Smooth muscle cell (in vitro differentiated cells): ENCODE results near the gene TAF4B. TPM values are rescaled to one million over a fixed set of nuclear protein-coding genes. Genes with fewer than 3 reads are reported as not detected.

Experiments
- DNase-seq: peaks from one replicate; lab custom pipeline; 2025; ENCODE audit not compliant: unreplicated experiment; lab: John Stamatoyannopoulos, UW
- H2AFZ ChIP-seq: fragments of 200-600 bp; sonication (generic); 2 replicates; pipeline ENCODE4 v1.6.0; 2016; ENCODE audit warnings: antibody characterized with exemption, low read depth, mild to moderate bottlenecking
- H3F3A ChIP-seq: fragments of 200-600 bp; sonication (generic); 2 replicates; pipeline ENCODE4 v1.6.0; 2017; ENCODE audit warnings: antibody characterized with exemption, low read depth
- H3K27ac ChIP-seq: fragments of 200-600 bp; sonication (generic); 2 replicates; pipeline ENCODE4 v1.5.1; 2016; ENCODE audit warnings: low read depth, mild to moderate bottlenecking
- H3K27me3 ChIP-seq: fragments of 200-600 bp; sonication (generic); 2 replicates; pipeline ENCODE4 v1.6.1; 2016; ENCODE audit warnings: low read depth, mild to moderate bottlenecking
- H3K36me3 ChIP-seq: fragments of 200-600 bp; sonication (generic); 2 replicates; pipeline ENCODE4 v1.5.1; 2016; ENCODE audit warnings: low read depth
- H3K4me1 ChIP-seq: fragments of 200-600 bp; sonication (generic); 2 replicates; pipeline ENCODE4 v1.5.1; 2016; ENCODE audit warnings: low read depth
- H3K4me2 ChIP-seq: fragments of 200-600 bp; sonication (generic); 2 replicates; pipeline ENCODE4 v1.6.0; 2016; ENCODE audit warnings: mild to moderate bottlenecking
- H3K4me3 ChIP-seq: fragments of 200-600 bp; sonication (generic); 2 replicates; pipeline ENCODE4 v1.5.1; 2016; ENCODE audit warnings: mild to moderate bottlenecking
- H3K79me2 ChIP-seq: fragments of 200-600 bp; sonication (generic); 2 replicates; pipeline ENCODE4 v1.6.0; 2016; ENCODE audit warnings: low read depth, mild to moderate bottlenecking
- H3K9ac ChIP-seq: fragments of 200-600 bp; sonication (generic); 2 replicates; pipeline ENCODE4 v1.6.0; 2016; ENCODE audit warnings: low read depth
- H3K9me3 ChIP-seq: fragments of 200-600 bp; sonication (generic); replicated peaks from 2 replicates; pipeline ENCODE4 v1.5.1; 2016; ENCODE audit warnings: low read depth
- H4K20me1 ChIP-seq: fragments of 200-600 bp; sonication (generic); 2 replicates; pipeline ENCODE4 v1.6.0; 2016; ENCODE audit warnings: low read depth
- WGBS: methylation state at CpG from one replicate; pipeline ENCODE4 v1.1.7; 2016; ENCODE audit warnings: low lambda C conversion rate; 5-methylcytosine and 5-hydroxymethylcytosine counted together
- polyA plus RNA-seq: library from polyadenylated mRNA; unstranded; fragments of >200 nt; fragmentation: Nextera tagmentation; extraction: Ambion mirVana; gene quantifications from 2 replicates; pipeline ENCODE4 v1.2.1, GENCODE V29; 2016
- total RNA-seq: library from RNA; depleted of rRNA; stranded (reverse); fragments of >200 nt; gene quantifications from 2 replicates; pipeline ENCODE4 v1.2.3, GENCODE V29; 2014
- TF ChIP-seq, protein P1 (sequence below): fragments of 200-600 bp; sonication (generic); IDR thresholded peaks from 2 replicates; pipeline ENCODE4 v1.5.1; 2017; ENCODE audit warnings: borderline replicate concordance, mild to moderate bottlenecking, antibody characterized with exemption; ENCODE audit not compliant: insufficient read depth, poor library complexity, severe bottlenecking

TAF4B gene
- total and polyA plus RNA-seq, 2 experiments from 2014 or later, result 1.6 to 2.7 TPM

DNA sequence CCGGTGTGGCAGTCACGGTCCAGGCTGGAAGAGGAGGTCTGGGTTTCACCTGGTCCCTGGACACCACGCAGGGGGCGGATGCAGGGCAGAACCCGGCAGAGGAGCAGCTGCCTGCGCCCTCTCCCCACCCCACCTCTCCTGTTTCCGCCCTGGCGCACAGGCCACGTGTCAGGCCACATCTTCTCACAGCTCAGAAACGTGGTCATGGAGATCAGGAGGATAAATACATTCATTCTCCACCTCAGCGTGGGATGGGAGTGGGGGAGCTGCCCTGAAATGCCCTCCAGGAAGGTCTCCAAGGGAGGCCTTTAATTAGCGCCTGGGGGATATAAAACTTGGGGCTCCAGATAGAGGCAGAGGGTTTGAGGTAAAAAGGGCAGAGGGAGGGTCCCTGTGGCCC, 180.1 kb downstream of the TAF4B start:
- H3K36me3 ChIP-seq, result no peaks in the 10 kb centered on the region
- peaks cover 3% of the 10 kb centered on the region for H3K27me3 ChIP-seq
- TF ChIP-seq, protein P1, sequence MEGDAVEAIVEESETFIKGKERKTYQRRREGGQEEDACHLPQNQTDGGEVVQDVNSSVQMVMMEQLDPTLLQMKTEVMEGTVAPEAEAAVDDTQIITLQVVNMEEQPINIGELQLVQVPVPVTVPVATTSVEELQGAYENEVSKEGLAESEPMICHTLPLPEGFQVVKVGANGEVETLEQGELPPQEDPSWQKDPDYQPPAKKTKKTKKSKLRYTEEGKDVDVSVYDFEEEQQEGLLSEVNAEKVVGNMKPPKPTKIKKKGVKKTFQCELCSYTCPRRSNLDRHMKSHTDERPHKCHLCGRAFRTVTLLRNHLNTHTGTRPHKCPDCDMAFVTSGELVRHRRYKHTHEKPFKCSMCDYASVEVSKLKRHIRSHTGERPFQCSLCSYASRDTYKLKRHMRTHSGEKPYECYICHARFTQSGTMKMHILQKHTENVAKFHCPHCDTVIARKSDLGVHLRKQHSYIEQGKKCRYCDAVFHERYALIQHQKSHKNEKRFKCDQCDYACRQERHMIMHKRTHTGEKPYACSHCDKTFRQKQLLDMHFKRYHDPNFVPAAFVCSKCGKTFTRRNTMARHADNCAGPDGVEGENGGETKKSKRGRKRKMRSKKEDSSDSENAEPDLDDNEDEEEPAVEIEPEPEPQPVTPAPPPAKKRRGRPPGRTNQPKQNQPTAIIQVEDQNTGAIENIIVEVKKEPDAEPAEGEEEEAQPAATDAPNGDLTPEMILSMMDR, result no peak
- H3K9ac ChIP-seq, result no peak overlapping the region
- H3K4me1 ChIP-seq, result no peaks in the 10 kb centered on the region
- H3K79me2 ChIP-seq, result no peaks in the 10 kb centered on the region
- no peaks in the 10 kb centered on the region for H3F3A ChIP-seq
- no peaks in the 10 kb centered on the region for H3K9me3 ChIP-seq
- H3K27ac ChIP-seq, result no peak overlapping the region
- DNase-seq, result no peak
- H3K4me2 ChIP-seq, result no peak overlapping the region
- no peak overlapping the region for H3K4me3 ChIP-seq
- WGBS, result 89% methylated on average over 12 of the region's 12 CpGs
- H2AFZ ChIP-seq, result no peak overlapping the region
- no peaks in the 10 kb centered on the region for H4K20me1 ChIP-seq

DNA sequence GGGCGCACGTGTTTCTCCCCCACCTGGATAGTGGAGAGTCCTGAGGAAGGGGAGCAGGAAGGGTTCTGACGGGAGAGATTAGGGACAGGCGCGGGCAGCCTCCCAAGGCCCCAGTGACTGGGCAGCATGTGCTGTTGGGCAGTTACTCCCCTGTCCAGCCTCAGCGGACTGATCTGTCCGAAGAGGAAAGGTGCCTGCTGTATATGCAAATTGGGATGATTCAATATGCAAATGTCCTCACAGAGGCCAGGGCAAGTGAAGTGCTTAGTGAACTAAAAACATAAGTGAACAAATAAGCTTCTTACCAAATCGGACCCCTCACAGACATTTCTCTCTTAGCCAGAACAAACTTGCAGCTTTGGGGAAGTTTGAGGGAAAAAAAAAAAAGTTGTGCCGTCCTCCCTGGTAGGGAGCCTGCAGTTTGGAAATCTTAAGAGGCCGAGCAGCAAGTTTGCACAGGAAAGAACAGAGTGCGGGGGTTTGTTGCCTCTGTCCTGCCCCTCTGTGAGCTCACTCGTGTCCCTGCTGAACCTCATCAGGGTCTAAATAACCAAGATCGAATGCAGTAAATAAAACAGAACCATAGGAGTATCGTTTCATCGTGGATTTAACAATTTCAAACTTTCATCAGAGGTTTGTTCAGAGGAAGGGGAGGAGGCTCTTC, 180.7 kb downstream of the TAF4B start:
- no peaks in the 10 kb centered on the region for H3K36me3 ChIP-seq
- DNase-seq, result no peak
- no peaks in the 10 kb centered on the region for H3K4me1 ChIP-seq
- H2AFZ ChIP-seq, result no peak overlapping the region
- 82% methylated on average over 15 of the region's 15 CpGs for WGBS
- H3K27me3 ChIP-seq, result peaks cover 3% of the 10 kb centered on the region
- no peak overlapping the region for H3K27ac ChIP-seq
- H3K79me2 ChIP-seq, result no peaks in the 10 kb centered on the region
- H3K9me3 ChIP-seq, result no peaks in the 10 kb centered on the region
- H3K4me2 ChIP-seq, result no peak overlapping the region
- TF ChIP-seq, protein P1, result no peak
- no peak overlapping the region for H3K9ac ChIP-seq
- H4K20me1 ChIP-seq, result no peaks in the 10 kb centered on the region
- no peaks in the 10 kb centered on the region for H3F3A ChIP-seq
- no peak overlapping the region for H3K4me3 ChIP-seq

DNA sequence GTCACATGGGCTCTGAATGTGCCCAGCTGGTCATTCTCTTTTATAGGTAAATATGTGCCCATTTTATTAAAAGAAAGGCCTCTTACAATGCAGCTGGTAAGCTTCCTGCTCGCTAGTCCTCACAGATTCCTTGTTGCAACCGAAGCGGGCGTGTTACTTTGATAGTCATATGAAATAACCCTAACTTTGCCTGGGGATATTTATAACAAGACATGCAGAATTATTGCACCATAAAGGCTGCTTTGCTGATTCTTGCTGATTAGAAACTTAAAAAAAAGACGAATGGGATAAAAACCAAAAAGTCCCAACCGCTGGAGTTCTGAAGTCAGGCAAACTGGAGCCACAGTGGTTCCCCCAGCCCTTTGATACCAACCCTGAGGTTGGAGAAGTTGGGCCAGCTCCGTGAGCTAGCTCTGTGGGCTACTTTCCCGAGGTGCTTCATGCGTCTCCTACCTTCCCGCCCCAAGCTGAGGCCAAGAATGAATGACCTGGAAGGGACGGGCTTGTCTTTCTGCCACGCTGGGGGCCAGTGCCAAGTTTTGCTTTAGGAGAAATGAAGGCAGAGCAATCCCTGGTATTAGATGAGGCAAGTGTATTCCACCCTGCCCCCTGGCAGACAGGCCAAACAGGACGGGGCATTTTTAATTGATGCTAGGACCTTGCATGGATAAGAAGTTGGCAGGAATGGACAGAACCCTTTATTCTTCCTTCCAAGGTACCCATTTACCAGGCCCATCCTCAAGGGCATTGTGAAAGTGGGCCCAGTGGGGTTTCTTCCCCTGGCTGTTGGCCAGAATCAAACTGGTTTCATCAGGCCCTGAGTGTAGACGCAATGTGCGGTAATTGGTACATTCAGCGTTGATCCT, 181.7 kb downstream of the TAF4B start:
- 91% methylated on average over 16 of the region's 16 CpGs for WGBS
- Histone ChIP-seq H3K79me2 (no peaks in the 10 kb centered on the region), H3K27ac (no peak overlapping the region), H3K27me3 (peaks cover 3% of the 10 kb centered on the region), H3K9me3 (no peaks in the 10 kb centered on the region), H3F3A (no peaks in the 10 kb centered on the region), H3K4me2 (no peak overlapping the region), H3K4me1 (no peaks in the 10 kb centered on the region), H2AFZ (no peak overlapping the region), H3K36me3 (no peaks in the 10 kb centered on the region), H4K20me1 (no peaks in the 10 kb centered on the region), H3K4me3 (no peak overlapping the region), H3K9ac (no peak overlapping the region)
- DNase-seq, result no peak
- TF ChIP-seq, protein P1, result no peak
